ENCODE measurements around the gene LAMB1.

The LAMB1 gene

DNA sequence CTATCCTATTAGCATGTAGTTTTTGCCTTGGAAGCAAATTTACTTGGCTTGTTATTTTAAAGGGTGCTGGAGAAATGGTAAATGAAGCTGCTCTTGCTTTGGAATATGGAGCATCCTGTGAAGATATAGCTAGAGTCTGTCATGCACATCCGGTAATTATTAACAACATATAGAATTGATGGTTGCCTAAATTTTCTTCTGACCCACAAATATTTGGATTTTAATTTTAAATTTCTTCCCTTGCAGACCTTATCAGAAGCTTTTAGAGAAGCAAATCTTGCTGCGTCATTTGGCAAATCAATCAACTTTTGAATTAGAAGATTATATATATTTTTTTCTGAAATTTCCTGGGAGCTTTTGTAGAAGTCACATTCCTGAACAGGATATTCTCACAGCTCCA, 84.0 kb downstream of the LAMB1 start:
- TF ChIP-seq, protein P1, sequence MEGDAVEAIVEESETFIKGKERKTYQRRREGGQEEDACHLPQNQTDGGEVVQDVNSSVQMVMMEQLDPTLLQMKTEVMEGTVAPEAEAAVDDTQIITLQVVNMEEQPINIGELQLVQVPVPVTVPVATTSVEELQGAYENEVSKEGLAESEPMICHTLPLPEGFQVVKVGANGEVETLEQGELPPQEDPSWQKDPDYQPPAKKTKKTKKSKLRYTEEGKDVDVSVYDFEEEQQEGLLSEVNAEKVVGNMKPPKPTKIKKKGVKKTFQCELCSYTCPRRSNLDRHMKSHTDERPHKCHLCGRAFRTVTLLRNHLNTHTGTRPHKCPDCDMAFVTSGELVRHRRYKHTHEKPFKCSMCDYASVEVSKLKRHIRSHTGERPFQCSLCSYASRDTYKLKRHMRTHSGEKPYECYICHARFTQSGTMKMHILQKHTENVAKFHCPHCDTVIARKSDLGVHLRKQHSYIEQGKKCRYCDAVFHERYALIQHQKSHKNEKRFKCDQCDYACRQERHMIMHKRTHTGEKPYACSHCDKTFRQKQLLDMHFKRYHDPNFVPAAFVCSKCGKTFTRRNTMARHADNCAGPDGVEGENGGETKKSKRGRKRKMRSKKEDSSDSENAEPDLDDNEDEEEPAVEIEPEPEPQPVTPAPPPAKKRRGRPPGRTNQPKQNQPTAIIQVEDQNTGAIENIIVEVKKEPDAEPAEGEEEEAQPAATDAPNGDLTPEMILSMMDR (conservative IDR thresholded peaks at IDR 0.05; ENCODE audit: control insufficient read depth, insufficient read depth, low read depth, low read length): no peak
- no peak overlapping the region for H3K4me3 ChIP-seq (ENCODE audit: control insufficient read depth, low read depth, low read length)
- DNase-seq (ENCODE audit: low read depth): no peak

DNA sequence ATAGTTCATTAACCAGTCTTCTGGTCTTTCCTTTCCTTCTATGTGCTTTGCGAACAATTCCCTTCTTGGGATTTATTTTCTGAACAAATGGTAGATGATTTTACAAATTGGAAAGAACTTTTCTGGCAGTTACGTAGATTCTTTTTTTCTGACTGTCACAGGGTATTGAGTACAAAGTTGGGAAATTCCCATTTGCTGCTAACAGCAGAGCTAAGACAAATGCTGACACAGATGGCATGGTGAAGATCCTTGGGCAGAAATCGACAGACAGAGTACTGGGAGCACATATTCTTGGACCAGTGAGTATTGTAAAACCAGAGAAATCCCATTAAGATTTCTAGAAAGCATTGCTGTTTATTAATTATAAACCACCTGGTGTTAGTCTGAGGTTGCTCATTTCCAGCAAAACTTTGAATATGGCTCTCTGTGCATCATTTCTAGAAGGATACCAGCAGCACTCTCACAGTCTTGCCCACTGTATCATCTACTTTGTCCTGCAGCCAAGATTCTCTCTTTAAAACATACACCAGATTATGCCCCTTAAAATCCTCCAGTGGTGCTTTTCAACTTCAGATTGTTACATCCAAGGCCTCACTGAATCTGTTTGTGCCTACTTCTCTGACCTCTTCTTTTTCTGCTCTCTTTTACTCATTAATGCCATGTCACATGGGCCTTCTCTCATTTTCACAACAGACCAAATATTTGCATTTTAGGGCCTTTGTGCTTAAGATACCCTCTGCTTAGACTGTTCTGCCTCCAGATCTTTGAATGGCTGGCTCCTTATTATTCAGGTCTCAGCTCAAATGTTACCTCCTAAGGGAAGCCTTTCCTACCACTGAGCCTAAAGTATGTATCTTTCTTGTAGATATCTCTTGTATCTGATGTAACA, 85.0 kb downstream of the LAMB1 start:
- no peak overlapping the region for H3K4me3 ChIP-seq (ENCODE audit: control insufficient read depth, low read depth, low read length)
- TF ChIP-seq, protein P1 (conservative IDR thresholded peaks at IDR 0.05; ENCODE audit: control insufficient read depth, insufficient read depth, low read depth, low read length): no peak
- peak; percentile 31 for DNase-seq (ENCODE audit: low read depth)

DNA sequence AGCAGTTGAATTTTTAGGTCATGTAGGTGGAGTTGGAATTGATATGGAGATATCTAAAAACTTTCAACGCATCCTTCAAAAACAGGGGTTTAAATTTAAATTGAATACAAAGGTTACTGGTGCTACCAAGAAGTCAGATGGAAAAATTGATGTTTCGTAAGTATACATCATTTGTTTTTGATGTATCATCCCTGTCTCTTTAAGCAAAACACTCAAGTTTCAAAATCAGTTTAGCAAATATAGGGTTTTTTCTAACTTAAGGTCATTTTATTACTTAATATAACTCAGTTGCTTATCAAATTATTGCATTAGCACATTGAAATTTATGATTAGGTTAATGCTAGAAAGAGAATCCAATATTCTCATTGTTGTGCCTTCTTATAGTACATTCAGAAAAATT, 87.4 kb downstream of the LAMB1 start:
- DNase-seq (ENCODE audit: low read depth): no peak
- TF ChIP-seq, protein P1 (conservative IDR thresholded peaks at IDR 0.05; ENCODE audit: control insufficient read depth, insufficient read depth, low read depth, low read length): no peak
- no peak overlapping the region for H3K4me3 ChIP-seq (ENCODE audit: control insufficient read depth, low read depth, low read length)

DNA sequence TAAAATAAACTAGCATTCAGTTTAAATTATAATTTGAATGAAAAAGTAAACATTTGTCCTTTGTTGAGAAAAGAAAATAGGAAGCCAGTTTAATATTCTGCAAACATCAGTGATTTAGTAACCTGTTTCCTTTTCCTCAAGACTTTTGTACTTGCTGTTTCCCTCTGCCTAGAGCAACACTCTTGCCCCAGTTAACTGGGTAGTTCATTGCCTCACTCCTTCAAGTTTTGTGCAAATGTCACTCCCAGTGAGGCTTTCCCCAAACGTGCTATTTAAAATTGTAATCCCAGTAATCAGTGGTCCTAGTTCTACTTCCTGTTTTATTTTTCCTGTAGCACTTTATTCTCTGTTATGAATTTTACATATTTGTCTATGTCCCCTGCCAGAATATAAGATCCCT, 88.1 kb downstream of the LAMB1 start:
- TF ChIP-seq, protein P1 (conservative IDR thresholded peaks at IDR 0.05; ENCODE audit: control insufficient read depth, insufficient read depth, low read depth, low read length): no peak
- H3K4me3 ChIP-seq (ENCODE audit: control insufficient read depth, low read depth, low read length): no peak overlapping the region
- no peak for DNase-seq (ENCODE audit: low read depth)

DNA sequence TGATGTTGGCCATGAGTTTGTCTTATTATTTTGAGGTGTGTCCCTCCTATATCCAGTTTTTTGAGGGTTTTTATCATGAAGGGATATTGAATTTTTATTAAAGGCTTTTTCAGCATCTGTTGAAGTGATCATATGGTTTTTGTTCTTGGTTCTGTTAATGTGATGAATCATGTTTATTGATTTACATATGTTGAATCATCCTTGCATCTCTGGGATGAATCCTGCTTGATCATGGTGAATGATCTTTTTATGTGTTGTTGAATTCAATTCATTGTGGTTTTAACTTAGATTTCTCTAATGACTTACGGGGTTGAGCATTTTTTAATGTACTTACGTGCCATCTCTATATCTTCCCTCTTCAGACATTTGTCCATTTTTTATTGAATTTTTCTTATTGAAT, 89.1 kb downstream of the LAMB1 start:
- DNase-seq (ENCODE audit: low read depth): peak; percentile 74
- no peak overlapping the region for H3K4me3 ChIP-seq (ENCODE audit: control insufficient read depth, low read depth, low read length)
- TF ChIP-seq, protein P1 (conservative IDR thresholded peaks at IDR 0.05; ENCODE audit: control insufficient read depth, insufficient read depth, low read depth, low read length): no peak

DNA sequence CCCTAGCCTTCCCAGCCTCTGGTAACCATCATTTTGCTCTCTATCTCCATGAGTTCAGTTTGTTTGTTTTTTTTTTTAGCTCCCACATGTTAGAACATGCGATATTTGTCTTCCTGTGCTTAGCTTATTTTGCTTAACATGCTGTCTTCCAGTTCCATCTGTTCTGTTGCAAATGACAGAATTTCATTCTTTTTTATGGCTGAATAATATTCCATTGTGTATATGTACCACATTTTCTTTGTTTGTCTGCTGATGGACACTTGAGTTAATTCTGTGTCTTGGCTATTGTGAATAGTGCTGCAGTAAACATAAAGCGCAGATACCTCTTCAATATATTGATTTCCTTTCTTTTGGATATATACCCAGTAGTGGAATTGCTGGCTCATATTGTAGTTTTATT, 91.0 kb downstream of the LAMB1 start:
- H3K4me3 ChIP-seq (ENCODE audit: control insufficient read depth, low read depth, low read length): no peak overlapping the region
- TF ChIP-seq, protein P1 (conservative IDR thresholded peaks at IDR 0.05; ENCODE audit: control insufficient read depth, insufficient read depth, low read depth, low read length): no peak
- DNase-seq (ENCODE audit: low read depth): no peak

Data from fibroblast of mammary gland (primary cell).